ENCODE data around the gene CCDC182.

Gene CCDC182

DNA sequence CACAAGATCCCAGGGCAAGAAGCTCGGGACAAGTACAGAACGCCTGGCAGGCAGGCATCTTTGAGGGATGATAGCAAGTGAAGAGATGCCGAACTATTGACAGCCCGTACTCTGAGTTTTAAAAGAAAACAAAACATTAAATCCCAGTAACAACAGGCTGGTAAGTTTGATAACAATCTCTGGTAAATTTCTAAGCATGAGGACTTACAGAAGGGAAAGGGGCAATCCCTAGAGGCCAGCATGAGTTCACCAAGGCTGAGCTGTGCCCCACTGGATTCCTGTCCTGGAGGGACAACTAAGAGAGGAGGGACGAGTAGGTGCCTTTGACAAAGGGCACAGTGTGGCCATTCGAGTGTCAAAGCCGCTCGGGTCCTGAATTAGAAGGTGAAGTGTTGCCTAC, 26.2 kb downstream of the CCDC182 start:
- ATAC-seq (ENCODE audit: low read depth) (no peak), DNase-seq (ENCODE audit: low spot score) (no peak)
- TF ChIP-seq CTCF (IDR thresholded peaks at IDR 0.05; ENCODE audit: poor library complexity, severe bottlenecking): no peak
- Histone ChIP-seq H3K27me3 (ENCODE audit: insufficient read depth, poor library complexity, severe bottlenecking) (peaks cover 19% of the 10 kb centered on the region), H3K4me1 (ENCODE audit: insufficient read depth, poor library complexity, severe bottlenecking) (no peaks in the 10 kb centered on the region), H3K9me3 (ENCODE audit: severe bottlenecking) (no peaks in the 10 kb centered on the region), H3K4me3 (ENCODE audit: severe bottlenecking) (no peak overlapping the region), H3K27ac (ENCODE audit: poor library complexity, severe bottlenecking) (no peak overlapping the region), H3K36me3 (ENCODE audit: low read depth) (no peaks in the 10 kb centered on the region)

GRCh38 chr17:57715981-57716380, 29.1 kb downstream of the CCDC182 start:
- DNase-seq (ENCODE audit: low spot score) (no peak), ATAC-seq (ENCODE audit: low read depth) (no peak)
- no peak overlapping the region for H3K27ac ChIP-seq (ENCODE audit: poor library complexity, severe bottlenecking)
- no peaks in the 10 kb centered on the region for H3K36me3 ChIP-seq (ENCODE audit: low read depth)
- H3K27me3 ChIP-seq (ENCODE audit: insufficient read depth, poor library complexity, severe bottlenecking): peaks cover 25% of the 10 kb centered on the region
- no peak overlapping the region for H3K4me3 ChIP-seq (ENCODE audit: severe bottlenecking)
- no peak for TF ChIP-seq CTCF (IDR thresholded peaks at IDR 0.05; ENCODE audit: poor library complexity, severe bottlenecking)
- no peaks in the 10 kb centered on the region for H3K9me3 ChIP-seq (ENCODE audit: severe bottlenecking)
- no peaks in the 10 kb centered on the region for H3K4me1 ChIP-seq (ENCODE audit: insufficient read depth, poor library complexity, severe bottlenecking)

GRCh38 chr17:57714665-57715180, 30.4 kb downstream of the CCDC182 start:
- DNase-seq (ENCODE audit: low spot score): no peak
- Histone ChIP-seq H3K27me3 (ENCODE audit: insufficient read depth, poor library complexity, severe bottlenecking) (peaks cover 26% of the 10 kb centered on the region), H3K36me3 (ENCODE audit: low read depth) (no peaks in the 10 kb centered on the region)

DNA sequence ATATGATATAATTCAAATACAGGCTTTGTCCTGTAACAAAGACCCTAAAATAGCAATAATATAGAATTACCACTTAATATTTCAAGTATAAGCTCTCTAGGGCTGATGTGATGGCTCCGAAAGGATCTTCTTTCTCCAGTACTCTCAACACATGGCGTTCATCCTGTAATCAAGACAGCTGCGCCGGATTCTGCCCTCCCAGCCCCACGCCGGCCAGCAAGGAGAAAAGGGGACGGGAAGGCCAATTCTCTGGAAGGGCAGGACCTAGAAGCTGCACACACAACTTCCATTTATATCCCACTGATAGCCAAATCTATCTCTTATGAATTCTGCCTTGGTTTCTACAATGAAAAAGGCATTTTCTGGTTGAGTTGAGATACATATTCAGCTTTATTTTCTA, 32.0 kb downstream of the CCDC182 start:
- Histone ChIP-seq H3K4me1 (ENCODE audit: insufficient read depth, poor library complexity, severe bottlenecking) (no peaks in the 10 kb centered on the region), H3K36me3 (ENCODE audit: low read depth) (no peaks in the 10 kb centered on the region), H3K27me3 (ENCODE audit: insufficient read depth, poor library complexity, severe bottlenecking) (peaks cover 16% of the 10 kb centered on the region), H3K4me3 (ENCODE audit: severe bottlenecking) (no peak overlapping the region), H3K9me3 (ENCODE audit: severe bottlenecking) (no peaks in the 10 kb centered on the region), H3K27ac (ENCODE audit: poor library complexity, severe bottlenecking) (no peak overlapping the region)
- DNase-seq (ENCODE audit: low spot score): no peak
- no peak for ATAC-seq (ENCODE audit: low read depth)
- no peak for TF ChIP-seq CTCF (IDR thresholded peaks at IDR 0.05; ENCODE audit: poor library complexity, severe bottlenecking)

More at GRCh38 chr17:57714665-57715180, 30.4 kb downstream of the CCDC182 start:
- no peaks in the 10 kb centered on the region for H3K4me1 ChIP-seq (ENCODE audit: insufficient read depth, poor library complexity, severe bottlenecking)
- no peak overlapping the region for H3K4me3 ChIP-seq (ENCODE audit: severe bottlenecking)
- H3K27ac ChIP-seq (ENCODE audit: poor library complexity, severe bottlenecking): no peak overlapping the region
- no peak for TF ChIP-seq CTCF (IDR thresholded peaks at IDR 0.05; ENCODE audit: poor library complexity, severe bottlenecking)
- no peak for ATAC-seq (ENCODE audit: low read depth)
- H3K9me3 ChIP-seq (ENCODE audit: severe bottlenecking): no peaks in the 10 kb centered on the region

GRCh38 chr17:57708410-57708809, 36.7 kb downstream of the CCDC182 start:
- Histone ChIP-seq H3K4me1 (ENCODE audit: insufficient read depth, poor library complexity, severe bottlenecking) (no peaks in the 10 kb centered on the region), H3K4me3 (ENCODE audit: severe bottlenecking) (no peak overlapping the region), H3K27ac (ENCODE audit: poor library complexity, severe bottlenecking) (no peak overlapping the region), H3K36me3 (ENCODE audit: low read depth) (no peaks in the 10 kb centered on the region), H3K27me3 (ENCODE audit: insufficient read depth, poor library complexity, severe bottlenecking) (peaks cover 10% of the 10 kb centered on the region), H3K9me3 (ENCODE audit: severe bottlenecking) (no peaks in the 10 kb centered on the region)
- no peak for TF ChIP-seq CTCF (IDR thresholded peaks at IDR 0.05; ENCODE audit: poor library complexity, severe bottlenecking)
- ATAC-seq (ENCODE audit: low read depth) (0 out of 3 replicates have a peak, but pooled peaks have one; percentile 17), DNase-seq (ENCODE audit: low spot score) (no peak)

All from RWPE2 (cell line).